Suprapubic skin (tissue), 4 donors: ENCODE measurements around the gene STX1B.

ENCODE experiments used
- EP300 ChIP-seq: sonication (generic); formaldehyde crosslinking; IDR thresholded peaks from one replicate; pipeline ENCODE4 v1.6.1; 2017; ENCODE audit warnings: antibody characterized with exemption
- POLR2AphosphoS5 ChIP-seq, 3 donors: sonication (generic); formaldehyde crosslinking; IDR thresholded peaks; one replicate each; pipeline ENCODE4 v1.6.1; 2017; ENCODE audit warnings: antibody characterized with exemption in 3 of 3
- TF ChIP-seq, protein P1 (sequence below), 2 donors: fragments of 200-600 bp in 1 of 2; fragments of 450-650 bp in 1 of 2; sonication (generic) in 1 of 2; IDR thresholded peaks; one replicate each; pipeline ENCODE4 v1.5.1; 2016 to 2019; ENCODE audit warnings: antibody characterized with exemption in 2 of 2, mild to moderate bottlenecking in 1 of 2, moderate library complexity in 1 of 2

DNA sequence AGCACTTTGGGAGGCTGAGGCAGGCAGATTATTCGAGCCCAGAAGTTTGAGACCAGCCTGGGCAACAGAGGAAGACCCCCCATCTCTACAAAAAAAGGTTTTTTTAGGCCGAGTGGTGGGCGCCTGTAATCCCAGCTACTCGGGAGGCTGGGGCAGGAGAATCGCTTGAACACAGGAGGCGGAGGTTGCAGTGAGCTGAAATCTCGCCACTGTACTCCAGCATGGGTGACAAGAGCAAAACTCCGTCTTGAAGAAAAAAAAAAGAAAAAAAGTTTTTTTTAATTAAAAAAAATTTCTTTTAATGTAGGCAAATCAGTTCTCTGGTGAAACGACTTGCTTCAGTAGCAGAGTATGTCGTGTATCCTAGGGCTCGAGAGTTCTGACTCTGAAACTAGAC lies 14.5 kb downstream of the STX1B start:
- TF ChIP-seq POLR2AphosphoS5 (IDR thresholded peaks at IDR 0.05), result no peak
- TF ChIP-seq, protein P1, sequence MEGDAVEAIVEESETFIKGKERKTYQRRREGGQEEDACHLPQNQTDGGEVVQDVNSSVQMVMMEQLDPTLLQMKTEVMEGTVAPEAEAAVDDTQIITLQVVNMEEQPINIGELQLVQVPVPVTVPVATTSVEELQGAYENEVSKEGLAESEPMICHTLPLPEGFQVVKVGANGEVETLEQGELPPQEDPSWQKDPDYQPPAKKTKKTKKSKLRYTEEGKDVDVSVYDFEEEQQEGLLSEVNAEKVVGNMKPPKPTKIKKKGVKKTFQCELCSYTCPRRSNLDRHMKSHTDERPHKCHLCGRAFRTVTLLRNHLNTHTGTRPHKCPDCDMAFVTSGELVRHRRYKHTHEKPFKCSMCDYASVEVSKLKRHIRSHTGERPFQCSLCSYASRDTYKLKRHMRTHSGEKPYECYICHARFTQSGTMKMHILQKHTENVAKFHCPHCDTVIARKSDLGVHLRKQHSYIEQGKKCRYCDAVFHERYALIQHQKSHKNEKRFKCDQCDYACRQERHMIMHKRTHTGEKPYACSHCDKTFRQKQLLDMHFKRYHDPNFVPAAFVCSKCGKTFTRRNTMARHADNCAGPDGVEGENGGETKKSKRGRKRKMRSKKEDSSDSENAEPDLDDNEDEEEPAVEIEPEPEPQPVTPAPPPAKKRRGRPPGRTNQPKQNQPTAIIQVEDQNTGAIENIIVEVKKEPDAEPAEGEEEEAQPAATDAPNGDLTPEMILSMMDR (IDR thresholded peaks at IDR 0.05), result no peak
- no peak for TF ChIP-seq EP300
